HepG2 (cell line): ENCODE data around the gene SNRPD3. TPM values are rescaled to one million over a fixed set of nuclear protein-coding genes. Genes with fewer than 3 reads are reported as not detected.

Experiments
- EP300 ChIP-seq, 3 experiments: sonication (generic) in 1 of 3; formaldehyde crosslinking in 1 of 3; IDR thresholded peaks; 2 replicates each; pipeline versions ENCODE4 v1.5.1 to v1.6.1; 2011 to 2020; ENCODE audit warnings: low read depth in 2 of 3, low read length in 2 of 3, borderline replicate concordance in 1 of 3, improper control_type of control experiment in 1 of 3, mild to moderate bottlenecking in 1 of 3, missing genetic modification reagents in 1 of 3, moderate library complexity in 1 of 3
- FOXJ3 ChIP-seq: sonication (generic); formaldehyde crosslinking; IDR thresholded peaks from 2 replicates; pipeline ENCODE4 v1.4.0; 2020; ENCODE audit warnings: missing genetic modification reagents, mild to moderate bottlenecking, borderline replicate concordance
- GABPB1 ChIP-seq: IDR thresholded peaks from 2 replicates; pipeline ENCODE4 v1.6.1; 2016; ENCODE audit warnings: mild to moderate bottlenecking, missing genetic modification reagents, moderate library complexity, missing compliant biosample characterization
- IKZF4 ChIP-seq: sonication (generic); formaldehyde crosslinking; IDR thresholded peaks from 2 replicates; pipeline ENCODE4 v1.5.1; 2020; ENCODE audit warnings: borderline replicate concordance, mild to moderate bottlenecking, low read depth, missing genetic modification reagents; ENCODE audit errors: not compliant biosample characterization
- KLF6 ChIP-seq: IDR thresholded peaks from 2 replicates; pipeline ENCODE4 v1.8.0; 2016; ENCODE audit warnings: missing biosample characterization, missing genetic modification reagents
- KMT2B ChIP-seq: IDR thresholded peaks from 2 replicates; pipeline ENCODE4 v1.6.1; 2016; ENCODE audit warnings: missing genetic modification reagents, missing compliant biosample characterization
- MTF2 ChIP-seq: sonication (generic); formaldehyde crosslinking; IDR thresholded peaks from 2 replicates; pipeline ENCODE4 v1.5.0; 2020; ENCODE audit warnings: missing genetic modification reagents, borderline replicate concordance
- NCOR1 ChIP-seq: fragments of 200-600 bp; sonication (generic); IDR thresholded peaks from 2 replicates; pipeline ENCODE4 v1.7.0; 2017; ENCODE audit warnings: antibody characterized with exemption, low read length, borderline replicate concordance
- NR2F1 ChIP-seq, 2 experiments: fragments of 450-650 bp in 1 of 2; formaldehyde crosslinking in 1 of 2; IDR thresholded peaks; 2 replicates each; pipeline versions ENCODE4 v1.5.0 to v1.6.1; 2016 to 2020; ENCODE audit warnings: mild to moderate bottlenecking in 1 of 2, missing compliant biosample characterization in 1 of 2, missing genetic modification reagents in 1 of 2, moderate library complexity in 1 of 2
- NR2F6 ChIP-seq, 2 experiments: IDR thresholded peaks; 2 replicates each; pipeline ENCODE4 v1.6.1; 2016; ENCODE audit warnings: antibody characterized with exemption in 1 of 2, mild to moderate bottlenecking in 1 of 2
- SMAD9 ChIP-seq: sonication (generic); formaldehyde crosslinking; IDR thresholded peaks from 2 replicates; pipeline ENCODE4 v1.5.1; 2020; ENCODE audit warnings: mild to moderate bottlenecking, missing genetic modification reagents
- ZNF253 ChIP-seq: sonication (generic); formaldehyde crosslinking; IDR thresholded peaks from 2 replicates; pipeline ENCODE4 v1.8.0; 2022; ENCODE audit warnings: mild to moderate bottlenecking, missing genetic modification reagents, borderline replicate concordance
- ZNF552 ChIP-seq: sonication (generic); formaldehyde crosslinking; IDR thresholded peaks from 2 replicates; pipeline ENCODE4 v1.9.0; 2022; ENCODE audit warnings: missing genetic modification reagents, mild to moderate bottlenecking, borderline replicate concordance
- ZNF691 ChIP-seq: sonication (generic); formaldehyde crosslinking; IDR thresholded peaks from 2 replicates; pipeline ENCODE4 v1.4.0; 2020; ENCODE audit warnings: missing genetic modification reagents, low read depth, mild to moderate bottlenecking, borderline replicate concordance
- ZNF878 ChIP-seq: sonication (generic); formaldehyde crosslinking; IDR thresholded peaks from 2 replicates; pipeline ENCODE4 v1.8.1; 2023; ENCODE audit warnings: mild to moderate bottlenecking, missing genetic modification reagents, moderate library complexity
- polyA plus RNA-seq, 8 experiments: library from polyadenylated mRNA; depleted of rRNA in 3 of 8; stranded (reverse) in 7 of 8; unstranded in 1 of 8; fragments of >200 nt; fragmentation: Illumina TruSeq in 4 of 8; extraction: Trizol in 4 of 8; gene quantifications; 2 replicates each; pipeline versions ENCODE4 v1.2.1 to v1.2.3, GENCODE V29; 2011 to 2016; ENCODE audit warnings: low read depth in 4 of 8, missing spikeins in 1 of 8, mixed read lengths in 1 of 8; ENCODE audit not compliant: insufficient read depth in 1 of 8
- total RNA-seq, 5 experiments: library from RNA; depleted of rRNA; stranded (reverse); fragments of >200 nt; fragmentation: Illumina TruSeq; extraction: Trizol; gene quantifications; 2 replicates each; pipeline ENCODE4 v1.2.3, GENCODE V29; 2016; ENCODE audit warnings: low read depth in 1 of 5
- TF ChIP-seq, protein P1 (sequence below): sonication (generic); formaldehyde crosslinking; IDR thresholded peaks from 2 replicates; pipeline ENCODE4 v1.4.0; 2020; ENCODE audit warnings: low read depth, mild to moderate bottlenecking, missing genetic modification reagents
- TF ChIP-seq, protein P2 (sequence below): sonication (generic); formaldehyde crosslinking; IDR thresholded peaks from 2 replicates; pipeline ENCODE4 v1.5.0; 2020; ENCODE audit warnings: missing genetic modification reagents
- TF ChIP-seq, protein P3 (sequence below): sonication (generic); formaldehyde crosslinking; IDR thresholded peaks from 2 replicates; pipeline ENCODE4 v1.8.0; 2022; ENCODE audit warnings: mild to moderate bottlenecking, missing genetic modification reagents, moderate library complexity
- TF ChIP-seq, protein P4 (sequence below): sonication (generic); formaldehyde crosslinking; IDR thresholded peaks from 2 replicates; pipeline ENCODE4 v1.9.0; 2021; ENCODE audit warnings: missing genetic modification reagents, mild to moderate bottlenecking, borderline replicate concordance
- TF ChIP-seq, protein P5 (sequence below): sonication (generic); formaldehyde crosslinking; IDR thresholded peaks from 2 replicates; pipeline ENCODE4 v1.5.1; 2020; ENCODE audit warnings: missing genetic modification reagents, mild to moderate bottlenecking, borderline replicate concordance

Gene SNRPD3
- total and polyA plus RNA-seq, 2 of the 13 experiments (the other 11 are each of a cell fraction or from before 2014, with no cell fraction given) = 110 to 209 TPM

DNA sequence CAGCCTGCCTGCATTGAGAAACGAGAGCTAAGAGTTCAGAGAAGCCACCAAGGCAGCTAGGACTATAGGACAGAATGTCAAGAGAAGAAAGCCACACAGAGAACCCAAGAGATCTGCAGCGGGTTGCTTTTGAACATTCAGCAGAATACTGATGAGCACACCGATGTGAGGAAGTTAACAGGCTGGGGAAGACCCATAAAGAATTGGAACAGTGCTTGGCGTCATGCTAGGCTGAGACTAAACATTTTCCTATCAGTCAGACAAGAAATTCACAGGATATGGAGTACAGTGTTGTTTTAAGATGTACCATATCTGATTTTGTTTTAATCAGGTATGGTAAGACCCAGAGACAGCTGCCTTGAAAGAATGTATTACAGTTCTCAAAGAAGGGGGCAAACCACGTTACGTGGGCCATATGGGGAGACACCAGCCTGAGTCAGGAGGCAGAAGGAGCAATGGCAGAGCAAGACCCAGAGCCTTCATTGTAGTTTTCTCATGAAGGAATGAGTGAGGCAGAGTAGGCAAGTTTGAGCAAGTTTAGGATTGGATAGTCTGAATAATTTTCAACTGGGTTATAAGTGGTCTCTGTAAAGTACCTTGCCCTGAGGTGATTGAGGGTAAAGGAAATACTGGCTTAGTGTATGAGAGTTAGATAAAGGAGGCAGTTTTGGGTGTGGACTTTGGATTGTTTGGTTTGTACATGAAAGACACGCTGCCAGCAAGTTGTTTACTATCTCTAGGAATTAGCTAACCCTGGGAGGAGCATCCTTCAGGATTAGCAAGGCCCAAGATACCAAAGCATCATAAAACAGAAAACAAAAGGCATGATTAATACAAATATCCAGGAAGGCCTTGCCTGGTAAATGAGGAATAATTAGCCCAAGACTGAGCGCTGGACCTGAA is 22.8 kb downstream of the SNRPD3 start (continued):
- TF ChIP-seq ZNF691 (CRISPR knock-in tag) = no peak; the same call in 1 of the 2 replicates
- no peak for TF ChIP-seq MTF2
- TF ChIP-seq, protein P1, sequence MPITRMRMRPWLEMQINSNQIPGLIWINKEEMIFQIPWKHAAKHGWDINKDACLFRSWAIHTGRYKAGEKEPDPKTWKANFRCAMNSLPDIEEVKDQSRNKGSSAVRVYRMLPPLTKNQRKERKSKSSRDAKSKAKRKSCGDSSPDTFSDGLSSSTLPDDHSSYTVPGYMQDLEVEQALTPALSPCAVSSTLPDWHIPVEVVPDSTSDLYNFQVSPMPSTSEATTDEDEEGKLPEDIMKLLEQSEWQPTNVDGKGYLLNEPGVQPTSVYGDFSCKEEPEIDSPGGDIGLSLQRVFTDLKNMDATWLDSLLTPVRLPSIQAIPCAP (CRISPR knock-in tag) = no peak
- 0 out of 2 replicates have a peak, but pooled peaks have one; percentile 30 for TF ChIP-seq GABPB1 (CRISPR knock-in tag)
- TF ChIP-seq SMAD9 (CRISPR knock-in tag) = no peak
- TF ChIP-seq, protein P2, sequence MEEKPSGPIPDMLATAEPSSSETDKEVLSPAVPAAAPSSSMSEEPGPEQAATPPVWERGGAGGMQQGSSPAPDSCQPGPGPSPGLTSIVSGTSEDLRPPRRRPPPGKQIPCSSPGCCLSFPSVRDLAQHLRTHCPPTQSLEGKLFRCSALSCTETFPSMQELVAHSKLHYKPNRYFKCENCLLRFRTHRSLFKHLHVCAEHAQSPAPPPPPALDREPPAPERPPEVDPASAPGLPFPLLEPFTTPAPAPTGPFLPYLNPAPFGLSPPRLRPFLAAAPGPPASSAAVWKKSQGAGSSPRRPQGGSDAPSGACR (CRISPR knock-in tag) = peak; percentile 87; the same call in 1 of the 2 replicates
- TF ChIP-seq ZNF878 (CRISPR knock-in tag) = 0 out of 2 replicates have a peak, but pooled peaks have one; percentile 69
- TF ChIP-seq, protein P3, sequence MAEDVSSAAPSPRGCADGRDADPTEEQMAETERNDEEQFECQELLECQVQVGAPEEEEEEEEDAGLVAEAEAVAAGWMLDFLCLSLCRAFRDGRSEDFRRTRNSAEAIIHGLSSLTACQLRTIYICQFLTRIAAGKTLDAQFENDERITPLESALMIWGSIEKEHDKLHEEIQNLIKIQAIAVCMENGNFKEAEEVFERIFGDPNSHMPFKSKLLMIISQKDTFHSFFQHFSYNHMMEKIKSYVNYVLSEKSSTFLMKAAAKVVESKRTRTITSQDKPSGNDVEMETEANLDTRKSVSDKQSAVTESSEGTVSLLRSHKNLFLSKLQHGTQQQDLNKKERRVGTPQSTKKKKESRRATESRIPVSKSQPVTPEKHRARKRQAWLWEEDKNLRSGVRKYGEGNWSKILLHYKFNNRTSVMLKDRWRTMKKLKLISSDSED (CRISPR knock-in tag) = no peak
- no peak for TF ChIP-seq ZNF253
- TF ChIP-seq EP300 (IDR thresholded peaks at IDR 0.05; ENCODE audit: low read depth in 2 of 2, low read length in 2 of 2) = peak; percentile 91 to 98
- TF ChIP-seq EP300 (CRISPR knock-in tag; IDR thresholded peaks at IDR 0.05; ENCODE audit: borderline replicate concordance) = peak; percentile 94
- TF ChIP-seq, protein P4, sequence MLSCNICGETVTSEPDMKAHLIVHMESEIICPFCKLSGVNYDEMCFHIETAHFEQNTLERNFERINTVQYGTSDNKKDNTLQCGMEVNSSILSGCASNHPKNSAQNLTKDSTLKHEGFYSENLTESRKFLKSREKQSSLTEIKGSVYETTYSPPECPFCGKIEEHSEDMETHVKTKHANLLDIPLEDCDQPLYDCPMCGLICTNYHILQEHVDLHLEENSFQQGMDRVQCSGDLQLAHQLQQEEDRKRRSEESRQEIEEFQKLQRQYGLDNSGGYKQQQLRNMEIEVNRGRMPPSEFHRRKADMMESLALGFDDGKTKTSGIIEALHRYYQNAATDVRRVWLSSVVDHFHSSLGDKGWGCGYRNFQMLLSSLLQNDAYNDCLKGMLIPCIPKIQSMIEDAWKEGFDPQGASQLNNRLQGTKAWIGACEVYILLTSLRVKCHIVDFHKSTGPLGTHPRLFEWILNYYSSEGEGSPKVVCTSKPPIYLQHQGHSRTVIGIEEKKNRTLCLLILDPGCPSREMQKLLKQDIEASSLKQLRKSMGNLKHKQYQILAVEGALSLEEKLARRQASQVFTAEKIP = no peak
- TF ChIP-seq NCOR1 = peak; percentile 98
- no peak for TF ChIP-seq ZNF552 (CRISPR knock-in tag)
- TF ChIP-seq KLF6 = peak; percentile 65; the same call in 1 of the 2 replicates
- TF ChIP-seq NR2F6 (IDR thresholded peaks at IDR 0.05) = peak; percentile 88
- TF ChIP-seq NR2F6 (CRISPR knock-in tag; IDR thresholded peaks at IDR 0.05) = peak; percentile 86
- TF ChIP-seq, protein P5, sequence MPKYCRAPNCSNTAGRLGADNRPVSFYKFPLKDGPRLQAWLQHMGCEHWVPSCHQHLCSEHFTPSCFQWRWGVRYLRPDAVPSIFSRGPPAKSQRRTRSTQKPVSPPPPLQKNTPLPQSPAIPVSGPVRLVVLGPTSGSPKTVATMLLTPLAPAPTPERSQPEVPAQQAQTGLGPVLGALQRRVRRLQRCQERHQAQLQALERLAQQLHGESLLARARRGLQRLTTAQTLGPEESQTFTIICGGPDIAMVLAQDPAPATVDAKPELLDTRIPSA = no peak
- TF ChIP-seq NR2F1 (CRISPR knock-in tag; IDR thresholded peaks at IDR 0.05) = peak in 1 of 2 experiments; percentile 52; a peak in 3 of 4 replicates
- 0 out of 2 replicates have a peak, but pooled peaks have one; percentile 20 for TF ChIP-seq KMT2B (CRISPR knock-in tag)
- TF ChIP-seq FOXJ3 (CRISPR knock-in tag) = peak; percentile 97
- TF ChIP-seq IKZF4 (CRISPR knock-in tag) = no peak
